ENCODE results near the gene HS1BP3. TPM values are rescaled to one million over a fixed set of nuclear protein-coding genes. Genes with fewer than 3 reads are reported as not detected.

HS1BP3 gene
- total RNA-seq, 1 donor from 2014 or later: 22.1 TPM

DNA sequence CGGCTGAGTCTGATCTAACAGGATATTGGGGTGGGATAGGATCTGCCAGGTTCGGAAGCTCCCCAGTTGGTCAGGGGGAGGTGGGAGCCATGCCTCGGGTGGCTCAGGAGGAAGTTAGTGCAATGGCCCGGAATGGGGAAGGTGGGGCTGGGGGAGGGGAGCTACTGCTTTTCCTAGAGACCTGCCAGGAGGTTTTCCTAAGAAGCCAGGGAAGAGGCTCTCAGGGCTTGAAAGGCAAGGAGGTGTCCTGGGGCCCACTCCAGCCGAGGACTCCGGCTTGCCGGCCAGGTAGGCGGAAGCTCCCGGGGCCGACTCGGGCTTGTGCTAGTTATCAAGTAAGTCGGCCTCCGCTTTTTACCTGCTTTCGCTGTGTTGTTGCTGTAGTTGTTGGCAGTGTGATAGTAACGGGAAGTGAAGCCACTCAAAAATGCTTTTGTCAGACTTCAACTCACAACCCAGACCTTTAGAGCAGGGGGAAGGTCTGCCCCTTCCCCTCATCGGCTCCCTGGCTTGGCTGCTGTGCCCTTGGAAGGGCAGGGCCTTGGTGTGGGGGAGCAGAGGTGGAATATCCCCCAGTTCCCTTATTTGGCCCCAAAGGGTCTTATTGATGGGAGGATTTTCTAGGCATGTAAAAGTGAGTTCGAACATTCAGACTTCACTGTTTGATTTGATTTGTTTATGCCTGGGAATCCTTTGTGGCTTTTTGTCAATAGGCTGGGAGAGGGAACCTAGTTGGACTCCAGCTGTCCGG lies 21.5 kb upstream of the HS1BP3 start:
- Mint-ChIP-seq H3K9me3 (no peaks in the 10 kb centered on the region), H3K36me3 (no peaks in the 10 kb centered on the region), H3K27ac (no peak overlapping the region), H3K4me3 (peak overlapping the region; percentile 47), H3K4me1 (ENCODE audit: unreplicated experiment) (peaks cover 10% of the 10 kb centered on the region), H3K27me3 (peaks cover 77% of the 10 kb centered on the region)
- TF ChIP-seq, protein P1, sequence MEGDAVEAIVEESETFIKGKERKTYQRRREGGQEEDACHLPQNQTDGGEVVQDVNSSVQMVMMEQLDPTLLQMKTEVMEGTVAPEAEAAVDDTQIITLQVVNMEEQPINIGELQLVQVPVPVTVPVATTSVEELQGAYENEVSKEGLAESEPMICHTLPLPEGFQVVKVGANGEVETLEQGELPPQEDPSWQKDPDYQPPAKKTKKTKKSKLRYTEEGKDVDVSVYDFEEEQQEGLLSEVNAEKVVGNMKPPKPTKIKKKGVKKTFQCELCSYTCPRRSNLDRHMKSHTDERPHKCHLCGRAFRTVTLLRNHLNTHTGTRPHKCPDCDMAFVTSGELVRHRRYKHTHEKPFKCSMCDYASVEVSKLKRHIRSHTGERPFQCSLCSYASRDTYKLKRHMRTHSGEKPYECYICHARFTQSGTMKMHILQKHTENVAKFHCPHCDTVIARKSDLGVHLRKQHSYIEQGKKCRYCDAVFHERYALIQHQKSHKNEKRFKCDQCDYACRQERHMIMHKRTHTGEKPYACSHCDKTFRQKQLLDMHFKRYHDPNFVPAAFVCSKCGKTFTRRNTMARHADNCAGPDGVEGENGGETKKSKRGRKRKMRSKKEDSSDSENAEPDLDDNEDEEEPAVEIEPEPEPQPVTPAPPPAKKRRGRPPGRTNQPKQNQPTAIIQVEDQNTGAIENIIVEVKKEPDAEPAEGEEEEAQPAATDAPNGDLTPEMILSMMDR (conservative IDR thresholded peaks at IDR 0.05): no peak
- DNase-seq (ENCODE audit: extremely low spot score, unreplicated experiment): no peak

DNA sequence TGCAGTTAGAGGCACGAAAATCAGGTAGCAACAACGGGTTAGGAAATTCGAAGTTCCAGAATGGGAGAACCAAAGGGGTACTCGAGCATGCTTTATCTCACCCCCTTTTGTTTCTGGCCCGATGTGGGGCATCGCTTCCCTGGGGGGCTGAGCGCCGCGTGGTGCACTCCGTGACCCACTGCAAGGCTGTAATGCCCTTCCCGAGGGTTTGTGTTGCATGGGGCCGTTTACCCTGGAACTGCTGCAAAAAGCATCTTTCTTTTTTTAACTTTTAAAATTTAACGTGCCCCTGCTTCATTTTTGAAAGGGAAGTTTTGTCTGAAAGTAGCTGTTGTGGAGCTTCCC lies 20.8 kb upstream of the HS1BP3 start:
- TF ChIP-seq, protein P1 (conservative IDR thresholded peaks at IDR 0.05): no peak
- no peaks in the 10 kb centered on the region for H3K9me3 Mint-ChIP-seq
- no peak for DNase-seq (ENCODE audit: extremely low spot score, unreplicated experiment)
- peaks cover 79% of the 10 kb centered on the region for H3K27me3 Mint-ChIP-seq
- peaks cover 10% of the 10 kb centered on the region for H3K4me1 Mint-ChIP-seq (ENCODE audit: unreplicated experiment)
- no peaks in the 10 kb centered on the region for H3K36me3 Mint-ChIP-seq
- H3K4me3 Mint-ChIP-seq: peak overlapping the region; percentile 45
- no peak overlapping the region for H3K27ac Mint-ChIP-seq

DNA sequence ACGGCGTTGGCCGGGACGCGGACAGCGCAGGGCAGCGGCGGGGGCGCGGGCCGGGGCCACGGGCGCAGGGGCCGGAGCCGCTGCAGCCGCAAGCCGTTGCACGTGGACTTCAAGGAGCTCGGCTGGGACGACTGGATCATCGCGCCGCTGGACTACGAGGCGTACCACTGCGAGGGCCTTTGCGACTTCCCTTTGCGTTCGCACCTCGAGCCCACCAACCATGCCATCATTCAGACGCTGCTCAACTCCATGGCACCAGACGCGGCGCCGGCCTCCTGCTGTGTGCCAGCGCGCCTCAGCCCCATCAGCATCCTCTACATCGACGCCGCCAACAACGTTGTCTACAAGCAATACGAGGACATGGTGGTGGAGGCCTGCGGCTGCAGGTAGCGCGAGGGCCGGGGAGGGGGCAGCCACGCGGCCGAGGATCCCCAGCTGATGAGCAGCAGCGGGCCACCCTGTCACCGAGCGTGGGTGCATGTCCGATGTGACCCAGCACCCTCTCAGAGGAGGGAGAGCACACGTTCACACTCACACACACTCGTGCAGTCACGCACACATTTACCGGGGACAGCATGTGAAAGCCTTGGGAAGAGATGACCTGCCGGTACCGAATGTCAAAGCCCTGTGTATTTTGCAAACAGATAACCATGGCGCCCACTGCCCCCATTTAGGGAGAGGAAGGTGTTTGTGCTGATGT lies 20.3 kb upstream of the HS1BP3 start:
- Mint-ChIP-seq H3K4me3 (peak overlapping the region; percentile 45), H3K27me3 (peaks cover 84% of the 10 kb centered on the region), H3K36me3 (no peaks in the 10 kb centered on the region), H3K4me1 (ENCODE audit: unreplicated experiment) (peaks cover 10% of the 10 kb centered on the region), H3K9me3 (no peaks in the 10 kb centered on the region), H3K27ac (no peak overlapping the region)
- TF ChIP-seq, protein P1 (conservative IDR thresholded peaks at IDR 0.05): no peak
- no peak for DNase-seq (ENCODE audit: extremely low spot score, unreplicated experiment)

DNA sequence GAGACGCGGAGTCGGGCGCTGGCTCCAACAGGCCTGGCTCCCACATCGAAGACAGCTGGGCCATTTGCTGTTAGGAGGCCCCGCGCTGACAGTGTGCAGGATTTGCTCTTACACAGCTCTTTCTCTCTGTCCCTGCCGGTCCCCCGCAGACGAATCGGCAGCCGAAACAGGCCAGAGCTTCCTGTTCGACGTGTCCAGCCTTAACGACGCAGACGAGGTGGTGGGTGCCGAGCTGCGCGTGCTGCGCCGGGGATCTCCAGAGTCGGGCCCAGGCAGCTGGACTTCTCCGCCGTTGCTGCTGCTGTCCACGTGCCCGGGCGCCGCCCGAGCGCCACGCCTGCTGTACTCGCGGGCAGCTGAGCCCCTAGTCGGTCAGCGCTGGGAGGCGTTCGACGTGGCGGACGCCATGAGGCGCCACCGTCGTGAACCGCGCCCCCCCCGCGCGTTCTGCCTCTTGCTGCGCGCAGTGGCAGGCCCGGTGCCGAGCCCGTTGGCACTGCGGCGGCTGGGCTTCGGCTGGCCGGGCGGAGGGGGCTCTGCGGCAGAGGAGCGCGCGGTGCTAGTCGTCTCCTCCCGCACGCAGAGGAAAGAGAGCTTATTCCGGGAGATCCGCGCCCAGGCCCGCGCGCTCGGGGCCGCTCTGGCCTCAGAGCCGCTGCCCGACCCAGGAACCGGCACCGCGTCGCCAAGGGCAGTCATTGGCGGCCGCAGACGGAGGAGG lies 19.6 kb upstream of the HS1BP3 start:
- no peak for DNase-seq (ENCODE audit: extremely low spot score, unreplicated experiment)
- Mint-ChIP-seq H3K27ac (no peak overlapping the region), H3K4me1 (ENCODE audit: unreplicated experiment) (peaks cover 10% of the 10 kb centered on the region), H3K27me3 (peaks cover 88% of the 10 kb centered on the region), H3K36me3 (no peaks in the 10 kb centered on the region), H3K4me3 (peak overlapping the region; percentile 25), H3K9me3 (no peaks in the 10 kb centered on the region)
- TF ChIP-seq, protein P1 (conservative IDR thresholded peaks at IDR 0.05): no peak

DNA sequence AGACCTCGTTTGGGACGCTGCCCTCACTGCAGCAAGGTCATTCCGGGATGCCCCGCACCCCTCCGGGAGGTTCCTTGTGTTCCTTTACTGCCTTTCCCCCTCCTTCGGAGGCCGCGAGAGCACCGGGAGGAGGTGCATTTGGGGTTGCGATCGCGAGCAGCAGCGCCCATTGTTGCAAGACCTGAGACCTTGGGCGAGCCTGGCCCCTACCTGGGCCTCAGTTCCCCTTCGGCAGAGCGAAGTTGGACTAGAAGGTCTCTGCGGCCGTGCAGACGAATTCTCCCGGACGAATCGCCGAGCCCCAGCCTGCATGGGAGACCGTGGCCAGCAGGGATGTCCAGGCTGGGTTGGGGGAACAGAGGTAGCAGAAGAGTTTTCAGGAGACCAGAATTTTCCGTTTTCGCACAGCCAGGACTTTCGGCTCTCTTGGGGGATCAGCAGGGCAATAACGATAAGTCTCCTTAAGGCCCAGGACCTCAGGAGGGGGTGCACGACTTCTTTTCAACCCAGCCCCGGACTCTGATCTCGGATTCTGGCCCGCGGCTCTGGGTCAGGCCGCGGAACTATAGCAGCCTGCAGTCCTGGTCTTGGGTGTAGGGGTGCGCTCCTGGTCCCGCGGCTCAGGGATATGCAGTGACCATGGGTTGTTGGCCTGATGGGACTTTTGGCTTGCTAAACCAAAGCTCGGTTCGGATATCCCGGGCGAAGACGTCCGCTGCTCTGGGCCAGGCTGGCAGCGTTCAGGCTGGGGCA lies 18.8 kb upstream of the HS1BP3 start:
- TF ChIP-seq, protein P1 (conservative IDR thresholded peaks at IDR 0.05): no peak
- Mint-ChIP-seq H3K4me1 (ENCODE audit: unreplicated experiment) (peaks cover 6% of the 10 kb centered on the region), H3K27me3 (peaks cover 90% of the 10 kb centered on the region), H3K27ac (peak overlapping the region; percentile 26), H3K4me3 (peak overlapping the region; percentile 71), H3K9me3 (no peaks in the 10 kb centered on the region), H3K36me3 (no peaks in the 10 kb centered on the region)
- DNase-seq (ENCODE audit: extremely low spot score, unreplicated experiment): no peak

Measured in type B pancreatic cell (in vitro differentiated cells).